ENCODE results near the gene CIRBP.

- TF ChIP-seq SP1 (IDR thresholded peaks at IDR 0.05): no peak
- TF ChIP-seq ZNF384 (IDR thresholded peaks at IDR 0.05): no peak
- no peak for TF ChIP-seq LEF1 (IDR thresholded peaks at IDR 0.05; ENCODE audit: borderline replicate concordance)
- no peak for TF ChIP-seq FOXK2 (IDR thresholded peaks at IDR 0.05)
- no peak for TF ChIP-seq SUZ12 (IDR thresholded peaks at IDR 0.05)
- TF ChIP-seq NFRKB (IDR thresholded peaks at IDR 0.05): no peak
- TF ChIP-seq FOXM1 (IDR thresholded peaks at IDR 0.05; ENCODE audit: borderline replicate concordance): no peak
- TF ChIP-seq HDGF (IDR thresholded peaks at IDR 0.05; ENCODE audit: borderline replicate concordance): no peak
- no peak for TF ChIP-seq BHLHE40 (IDR thresholded peaks at IDR 0.05; ENCODE audit: borderline replicate concordance)
- no peak for TF ChIP-seq ELF4 (IDR thresholded peaks at IDR 0.05)
Observed at GRCh38 chr19:1296078-1296477, 26.9 kb downstream of the CIRBP start.

Data from HEK293T (cell line).